A549 (cell line): ENCODE results near the gene ACTR8.

ENCODE experiments used
- CTCF ChIP-seq: fragments of >200 bp; sonication (Bioruptor Twin); formaldehyde crosslinking; IDR thresholded peaks from 3 replicates; pipeline ENCODE4 v1.5.1; 2016
- E2F6 ChIP-seq: IDR thresholded peaks from 2 replicates; pipeline ENCODE4 v1.6.1; 2012; ENCODE audit warnings: low read depth, borderline replicate concordance
- EP300 ChIP-seq, 2 experiments: fragments of >200 bp; sonication (Bioruptor Twin); formaldehyde crosslinking; IDR thresholded peaks; 2 replicates in 1 of 2; 3 replicates in 1 of 2; pipeline ENCODE4 v1.6.1; 2016 to 2017
- HOXB13 ChIP-seq: fragments of 250-450 bp; sonication (Bioruptor Pico); IDR thresholded peaks from 2 replicates; pipeline ENCODE4 v1.5.0; 2020; ENCODE audit warnings: low read depth, mild to moderate bottlenecking, moderate library complexity
- MAFK ChIP-seq: fragments of 450-650 bp; IDR thresholded peaks from 2 replicates; pipeline ENCODE4 v1.6.1; 2014; ENCODE audit not compliant: partially characterized antibody
- NR3C1 ChIP-seq: fragments of >200 bp; sonication (Bioruptor Twin); formaldehyde crosslinking; IDR thresholded peaks from 3 replicates; pipeline ENCODE4 v1.6.1; 2017
- PBX3 ChIP-seq: IDR thresholded peaks from 2 replicates; pipeline ENCODE4 v1.6.1; 2012
- POLR2A ChIP-seq: IDR thresholded peaks from 2 replicates; pipeline ENCODE4 v1.6.1; 2012; ENCODE audit warnings: mild to moderate bottlenecking, low read length
- RAD21 ChIP-seq, 2 experiments: fragments of >200 bp in 1 of 2; sonication (Bioruptor Twin) in 1 of 2; formaldehyde crosslinking in 1 of 2; IDR thresholded peaks in 1 of 2; conservative IDR thresholded peaks in 1 of 2; 2 replicates in 1 of 2; 3 replicates in 1 of 2; pipeline ENCODE4 v1.6.1; 2012 to 2018; ENCODE audit warnings: inconsistent platforms in 1 of 2
- SREBF2 ChIP-seq: fragments of 450-650 bp; IDR thresholded peaks from 2 replicates; pipeline ENCODE4 v1.6.1; 2014; ENCODE audit warnings: mild to moderate bottlenecking, moderate library complexity
- ZNF302 ChIP-seq: fragments of 250-450 bp; sonication (Bioruptor Pico); IDR thresholded peaks from 2 replicates; pipeline ENCODE4 v1.9.0; 2021; ENCODE audit warnings: inconsistent platforms, mild to moderate bottlenecking, moderate library complexity
- TF ChIP-seq, protein P1 (sequence below): fragments of 450-650 bp; IDR thresholded peaks from 2 replicates; pipeline ENCODE4 v1.6.1; 2014; ENCODE audit warnings: antibody characterized with exemption

GRCh38 chr3:53858096-53858741 lies 23.7 kb downstream of the ACTR8 start:
- TF ChIP-seq CTCF (no peak), EP300 (IDR thresholded peaks at IDR 0.05) (no peak), MAFK (no peak), POLR2A (no peak), SREBF2 (no peak), E2F6 (no peak), RAD21 (conservative IDR thresholded peaks at IDR 0.05 in 1 of 2, IDR thresholded peaks at IDR 0.05 in 1 of 2) (no peak), ZNF302 (no peak), NR3C1 (no peak), PBX3 (no peak), HOXB13 (no peak)
- TF ChIP-seq, protein P1, sequence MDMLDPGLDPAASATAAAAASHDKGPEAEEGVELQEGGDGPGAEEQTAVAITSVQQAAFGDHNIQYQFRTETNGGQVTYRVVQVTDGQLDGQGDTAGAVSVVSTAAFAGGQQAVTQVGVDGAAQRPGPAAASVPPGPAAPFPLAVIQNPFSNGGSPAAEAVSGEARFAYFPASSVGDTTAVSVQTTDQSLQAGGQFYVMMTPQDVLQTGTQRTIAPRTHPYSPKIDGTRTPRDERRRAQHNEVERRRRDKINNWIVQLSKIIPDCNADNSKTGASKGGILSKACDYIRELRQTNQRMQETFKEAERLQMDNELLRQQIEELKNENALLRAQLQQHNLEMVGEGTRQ = no peak
